Measurements from ENCODE around the gene AGRN.
"Not testable (repeated sequence)": the region's sequence is repeated elsewhere in the genome, so short reads cannot be mapped to it uniquely, and the experiment has no call there.

Gene AGRN

DNA sequence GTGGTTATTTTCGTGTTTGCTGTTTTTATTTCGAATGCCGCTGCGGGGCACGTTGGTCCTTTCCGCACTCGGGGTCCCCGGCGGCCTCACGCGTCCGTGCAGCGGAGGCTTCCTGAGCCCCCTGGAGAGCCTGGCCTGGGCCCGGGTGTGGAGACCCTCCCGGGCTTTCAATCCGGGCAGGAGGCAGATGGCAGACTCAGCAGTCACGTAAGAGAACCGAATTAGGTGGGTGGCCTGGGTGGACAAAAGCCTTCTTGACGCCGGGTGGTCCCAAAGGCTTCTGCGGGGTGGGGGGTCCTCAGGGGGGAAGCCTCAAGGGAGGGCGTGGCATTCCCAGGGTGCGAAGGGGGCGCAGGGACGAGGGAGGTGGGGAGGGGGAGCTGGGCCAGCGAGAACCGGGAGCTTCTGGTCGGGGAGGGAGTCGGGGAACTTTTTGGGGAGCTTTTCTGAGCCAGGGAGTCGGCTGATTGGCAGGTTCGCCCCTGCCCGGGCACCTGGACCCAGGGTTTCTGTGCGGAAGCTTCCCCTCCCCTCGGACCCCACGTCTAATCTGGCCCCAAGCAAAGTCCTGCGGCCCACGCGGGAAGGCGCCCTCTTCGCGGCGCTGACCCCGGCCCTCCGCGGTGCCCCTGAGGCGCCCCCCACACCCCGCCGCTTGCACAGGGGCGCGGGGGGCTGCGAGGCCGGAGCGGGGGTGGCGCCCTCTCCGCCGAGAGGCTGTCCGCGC, 18.7 kb upstream of the AGRN start:
- no peak for DNase-seq (ENCODE audit: low spot score)

GRCh38 chr1:1003618-1004419, 16.1 kb upstream of the AGRN start:
- no peak for DNase-seq (ENCODE audit: low spot score)

DNA sequence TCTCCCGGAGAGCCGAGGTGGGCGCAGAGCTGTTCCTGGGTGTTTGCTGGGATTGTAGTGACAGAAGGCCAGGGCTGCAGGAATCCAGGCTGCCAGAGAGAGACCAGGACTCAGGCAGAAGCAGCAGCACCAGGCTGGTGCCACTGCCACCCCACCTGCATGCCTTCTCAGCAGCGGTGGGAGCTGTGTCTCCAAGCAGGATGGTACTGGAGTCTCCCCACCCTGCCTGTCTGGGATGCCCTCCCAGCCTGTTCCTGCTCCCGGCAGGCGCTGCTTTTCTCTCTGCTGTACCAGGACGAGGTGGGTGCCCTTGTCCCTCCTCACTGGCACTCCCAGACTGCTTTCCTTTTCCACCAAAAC, 15.5 kb upstream of the AGRN start:
- no peak for DNase-seq (ENCODE audit: low spot score)

DNA sequence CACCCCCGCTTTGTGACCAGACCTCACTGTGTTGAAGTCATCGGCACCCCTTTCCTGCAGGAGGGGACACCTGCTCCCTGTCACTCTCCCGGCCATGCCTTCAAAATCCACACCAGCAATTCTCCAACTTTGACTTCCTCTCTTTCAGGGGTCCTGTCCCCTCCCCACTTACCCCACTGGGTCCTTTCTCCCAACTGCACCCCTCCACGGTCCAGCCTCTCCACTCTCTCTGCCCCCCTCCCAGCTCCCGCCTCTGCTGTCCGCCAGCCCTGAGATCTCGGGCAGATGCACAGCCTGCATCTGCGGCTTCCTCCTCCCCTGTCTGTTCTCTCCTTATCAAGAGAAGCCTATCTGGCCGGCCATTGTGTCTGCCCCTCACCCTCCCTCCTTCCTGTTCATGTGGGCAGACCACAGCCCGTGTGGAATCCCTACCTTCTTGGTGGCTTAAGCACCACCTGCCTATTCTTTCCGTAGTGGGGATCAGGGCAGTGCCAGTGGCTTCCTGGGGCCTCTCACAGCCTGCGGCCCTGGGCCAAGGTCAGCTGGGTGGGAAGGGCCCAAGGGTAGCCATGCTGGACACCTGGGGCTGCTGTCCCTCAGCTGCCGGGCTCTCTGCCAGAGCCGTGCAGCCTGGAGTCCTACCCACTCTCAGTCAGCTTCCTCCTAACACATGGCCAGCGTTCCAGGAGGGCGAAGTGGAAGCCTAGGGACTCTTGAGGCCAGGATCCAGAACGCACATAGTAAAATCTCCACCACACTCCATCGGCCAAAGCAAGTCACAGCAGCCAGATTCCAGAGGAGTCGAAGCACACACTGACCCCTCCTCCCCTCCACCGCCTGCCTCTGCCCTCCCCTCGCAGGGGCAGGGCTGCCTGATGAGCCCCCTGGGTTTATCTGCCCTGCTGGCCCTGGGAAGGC, 14.9 kb upstream of the AGRN start:
- DNase-seq (ENCODE audit: low spot score) = peak; percentile 74

- DNase-seq (ENCODE audit: low spot score) = no peak
Measured at GRCh38 chr1:1005774-1006304, 14.1 kb upstream of the AGRN start.

- no peak for DNase-seq (ENCODE audit: low spot score)
Measured at GRCh38 chr1:1006305-1007159, 13.4 kb upstream of the AGRN start.

DNA sequence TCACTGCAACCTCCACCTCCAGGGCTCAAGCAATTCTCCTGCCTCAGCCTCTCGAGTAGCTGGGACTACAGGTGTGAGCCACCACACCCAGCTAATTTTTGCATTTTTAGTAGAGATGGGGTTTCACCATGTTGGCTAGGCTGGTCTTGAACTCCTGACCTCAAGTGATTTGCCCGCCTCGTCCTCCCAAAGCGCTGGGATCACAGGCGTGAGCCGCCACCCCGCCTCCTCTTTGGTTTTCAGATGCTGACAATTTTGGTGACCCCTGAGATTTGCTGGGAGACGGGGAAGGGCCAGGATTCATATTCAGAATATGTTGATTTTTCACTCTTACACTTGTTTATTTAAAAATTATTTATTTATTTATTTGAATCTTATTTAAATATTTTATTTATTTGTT, 9.8 kb upstream of the AGRN start:
- not testable (repeated sequence) for DNase-seq (ENCODE audit: low spot score)

- no peak for DNase-seq (ENCODE audit: low spot score)
Measured at GRCh38 chr1:1011396-1011949, 8.4 kb upstream of the AGRN start.

DNA sequence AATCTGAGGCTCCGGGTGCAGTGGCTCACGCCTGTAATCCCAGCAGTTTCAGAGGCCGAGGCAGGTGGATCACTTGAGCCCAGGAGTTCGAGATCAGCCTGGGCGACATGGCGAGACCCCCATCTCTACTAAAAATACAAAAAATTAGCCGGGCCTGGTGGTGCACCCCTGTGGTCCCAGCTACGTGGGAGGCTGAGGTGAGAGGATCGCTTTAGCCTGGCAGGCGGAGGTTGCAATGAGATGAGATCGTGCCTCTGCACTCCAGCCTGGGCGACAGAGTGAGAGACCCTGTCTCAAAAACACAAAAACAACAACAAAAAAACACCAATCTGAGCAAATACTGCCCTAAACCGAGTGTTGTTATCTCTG, 7.2 kb upstream of the AGRN start:
- DNase-seq (ENCODE audit: low spot score) = not testable (repeated sequence)

DNA sequence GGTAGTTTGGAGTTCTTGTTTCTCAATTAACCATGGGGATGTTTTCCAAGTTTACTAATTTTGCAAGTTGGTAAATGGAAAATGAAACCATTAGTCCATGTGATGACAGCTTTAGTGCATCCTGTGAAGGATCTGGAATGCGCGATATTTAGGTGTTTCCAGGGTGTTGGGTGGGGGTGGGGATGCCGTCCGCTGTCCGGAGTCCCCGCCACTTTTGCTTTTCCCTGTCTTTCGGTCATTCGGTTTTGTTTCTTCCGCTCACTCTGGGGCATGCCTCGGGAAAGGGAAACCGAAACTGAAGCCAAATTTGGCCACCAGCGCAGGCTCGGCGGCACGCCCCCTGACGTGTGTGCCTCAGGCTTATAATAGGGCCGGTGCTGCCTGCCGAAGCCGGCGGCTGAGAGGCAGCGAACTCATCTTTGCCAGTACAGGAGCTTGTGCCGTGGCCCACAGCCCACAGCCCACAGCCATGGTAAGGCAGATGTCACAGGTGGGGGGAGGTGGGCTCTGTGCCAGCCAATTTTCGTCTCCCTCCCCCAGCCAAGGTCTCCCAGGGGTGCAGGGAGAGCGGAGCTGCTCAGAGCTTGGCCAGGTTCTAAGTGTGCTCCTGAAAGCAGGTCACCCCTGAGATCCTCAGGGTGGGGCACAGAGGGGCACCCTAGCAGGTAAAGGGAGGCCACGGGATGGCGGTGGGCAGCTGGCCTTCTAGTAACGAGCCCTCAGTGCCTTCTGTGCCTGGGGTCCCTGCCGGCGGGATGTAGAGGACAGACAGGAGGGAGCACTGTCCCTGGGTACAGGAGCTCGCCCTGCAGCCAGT, 6.6 kb upstream of the AGRN start, which contains the start of gene ISG15:
Gene ISG15 (plus strand): TSS at position 393 of the 817 bp plus-strand sequence. CDS start 77 bp downstream, at position 470.
- peak; percentile 84 for DNase-seq (ENCODE audit: low spot score)

DNA sequence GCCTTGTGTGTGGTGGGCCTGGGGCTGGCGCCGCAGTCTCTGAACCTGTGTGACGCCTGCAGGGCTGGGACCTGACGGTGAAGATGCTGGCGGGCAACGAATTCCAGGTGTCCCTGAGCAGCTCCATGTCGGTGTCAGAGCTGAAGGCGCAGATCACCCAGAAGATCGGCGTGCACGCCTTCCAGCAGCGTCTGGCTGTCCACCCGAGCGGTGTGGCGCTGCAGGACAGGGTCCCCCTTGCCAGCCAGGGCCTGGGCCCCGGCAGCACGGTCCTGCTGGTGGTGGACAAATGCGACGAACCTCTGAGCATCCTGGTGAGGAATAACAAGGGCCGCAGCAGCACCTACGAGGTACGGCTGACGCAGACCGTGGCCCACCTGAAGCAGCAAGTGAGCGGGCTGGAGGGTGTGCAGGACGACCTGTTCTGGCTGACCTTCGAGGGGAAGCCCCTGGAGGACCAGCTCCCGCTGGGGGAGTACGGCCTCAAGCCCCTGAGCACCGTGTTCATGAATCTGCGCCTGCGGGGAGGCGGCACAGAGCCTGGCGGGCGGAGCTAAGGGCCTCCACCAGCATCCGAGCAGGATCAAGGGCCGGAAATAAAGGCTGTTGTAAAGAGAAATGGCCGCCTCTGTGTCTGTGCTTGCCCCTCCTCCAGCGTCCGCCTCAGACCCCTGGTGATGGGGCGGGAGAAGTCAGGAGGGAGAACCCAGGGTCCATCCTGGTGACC, 5.8 kb upstream of the AGRN start:
- no peak for DNase-seq (ENCODE audit: low spot score)

DNA sequence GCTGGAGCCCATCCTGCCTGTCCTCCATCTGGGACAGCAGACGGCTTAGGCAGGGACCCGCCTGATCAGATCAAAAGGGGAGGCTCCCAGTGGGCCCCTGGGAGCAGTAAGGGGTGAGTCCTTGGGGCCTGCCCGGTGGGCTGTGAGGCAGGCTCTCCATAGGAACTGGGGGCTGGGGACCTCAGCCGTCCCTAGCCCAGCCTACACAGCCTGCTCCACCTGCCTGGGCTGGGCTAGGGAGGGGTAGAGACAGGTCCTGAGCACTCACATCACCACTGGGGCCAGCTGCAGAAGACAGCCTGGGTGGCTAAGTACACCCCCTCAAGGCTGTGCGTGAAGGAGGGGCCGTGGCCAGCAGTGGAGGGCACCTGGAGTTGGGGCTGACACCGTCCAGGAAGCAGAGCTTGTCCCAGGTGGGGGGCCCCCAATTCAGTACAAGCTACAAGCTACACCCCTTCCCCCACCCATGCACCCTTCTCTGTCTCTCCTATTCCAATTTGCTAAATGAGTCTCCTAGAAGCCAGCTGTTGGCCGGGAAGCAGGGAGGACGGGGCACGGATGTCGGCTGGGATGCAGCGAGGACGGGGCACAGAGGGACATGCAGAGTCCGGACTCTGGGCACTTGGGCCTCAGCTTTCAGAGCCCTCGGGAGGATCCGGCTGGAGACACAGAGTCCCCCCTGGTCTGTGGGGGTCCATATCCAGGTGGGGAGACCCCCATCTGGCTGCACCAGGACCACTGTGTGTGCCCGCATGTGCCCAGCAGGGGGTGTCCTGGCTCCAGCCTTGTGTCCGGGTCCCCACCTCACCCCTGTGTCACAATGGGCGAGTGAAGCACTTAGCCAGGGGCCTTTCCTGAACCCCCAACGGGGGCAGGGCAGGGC, 4.9 kb upstream of the AGRN start:
- DNase-seq (ENCODE audit: low spot score) = no peak

- not testable (repeated sequence) for DNase-seq (ENCODE audit: low spot score)
Measured at GRCh38 chr1:1017397-1018320, 2.3 kb upstream of the AGRN start.

GRCh38 chr1:1018321-1018685, 1.6 kb upstream of the AGRN start:
- not testable (repeated sequence) for DNase-seq (ENCODE audit: low spot score)

DNA sequence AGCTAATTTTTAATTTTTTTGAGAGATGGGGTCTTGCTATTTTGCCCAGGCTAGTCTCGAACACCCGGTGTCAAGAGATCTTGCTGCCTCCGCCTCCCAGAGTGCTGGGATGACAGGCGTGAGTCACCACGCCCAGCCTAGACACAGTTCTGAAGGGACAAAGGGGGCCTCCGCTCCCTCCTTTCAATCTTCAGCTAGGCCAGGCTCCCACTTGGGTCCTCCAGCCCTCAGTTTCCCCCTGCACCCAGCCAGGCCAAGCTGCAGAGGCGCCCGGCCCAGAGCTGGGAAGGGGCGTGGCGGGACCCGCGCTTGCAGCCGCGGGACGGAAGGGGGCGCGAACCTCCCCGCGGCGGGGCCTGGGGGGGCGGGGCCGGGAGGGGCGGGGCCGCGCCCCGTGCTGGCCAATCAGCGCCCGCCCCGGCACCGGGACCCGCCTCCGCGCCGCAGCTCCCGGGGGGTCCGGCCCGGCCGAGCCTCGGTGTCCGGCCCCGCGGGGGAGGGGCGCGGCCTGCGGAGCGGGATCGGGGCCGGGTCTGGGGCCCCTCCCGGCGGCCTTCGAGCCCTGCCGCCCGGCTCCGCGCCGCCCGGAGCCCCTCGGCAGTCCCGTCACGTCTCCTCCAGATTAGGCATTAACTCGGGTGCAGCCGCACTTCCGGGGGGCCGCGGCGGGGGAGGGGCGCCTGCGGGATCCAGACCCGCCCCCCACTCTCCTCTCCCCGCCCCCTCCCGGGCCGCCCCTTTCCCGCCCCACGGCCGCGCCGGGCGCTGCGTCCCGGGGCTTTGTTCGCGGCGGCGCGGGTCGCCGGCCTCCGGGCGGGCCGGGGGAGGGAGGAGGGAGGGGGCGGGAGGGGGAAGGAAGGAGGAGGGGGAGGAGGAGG, 559 bp upstream of the AGRN start:
- DNase-seq (ENCODE audit: low spot score) = peak; percentile 97

DNA sequence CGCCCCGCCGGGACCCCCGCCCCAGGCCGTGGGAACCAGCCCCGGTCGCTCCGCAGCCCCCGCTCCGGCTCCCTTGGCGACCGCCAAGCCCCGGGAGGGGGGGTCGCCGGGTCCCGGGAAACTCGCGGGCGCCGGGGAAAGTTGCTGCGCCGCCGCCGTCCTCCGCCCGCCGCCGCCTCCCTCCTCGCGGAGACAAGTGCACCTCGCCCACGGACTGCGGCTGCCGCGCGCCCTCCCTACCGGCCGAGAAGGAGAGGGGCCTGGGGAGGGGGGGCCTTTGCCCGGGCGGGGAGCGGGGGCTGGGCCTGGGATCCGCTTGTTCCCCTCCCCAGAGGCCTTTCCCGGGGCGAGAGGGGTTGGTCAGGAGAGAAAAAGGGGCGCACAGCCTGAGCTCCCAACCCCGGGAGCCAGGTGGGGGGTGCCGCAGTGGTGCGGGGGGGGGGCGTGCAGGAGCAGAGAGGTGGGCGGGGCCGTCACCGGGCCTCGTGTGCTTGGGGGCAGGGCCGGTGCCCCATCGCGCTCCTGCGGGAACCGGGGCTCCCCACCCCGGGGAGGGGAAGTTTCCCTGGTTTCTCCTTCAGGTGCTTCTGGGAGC, 592 bp downstream of the AGRN start:
- peak; percentile 50 for DNase-seq (ENCODE audit: low spot score)

All from hepatic stellate cell (primary cell).